ENCODE measurements around the gene ZNF555.

GRCh38 chr19:2896694-2897093 lies 55.4 kb downstream of the ZNF555 start:
- TF ChIP-seq, protein P1, sequence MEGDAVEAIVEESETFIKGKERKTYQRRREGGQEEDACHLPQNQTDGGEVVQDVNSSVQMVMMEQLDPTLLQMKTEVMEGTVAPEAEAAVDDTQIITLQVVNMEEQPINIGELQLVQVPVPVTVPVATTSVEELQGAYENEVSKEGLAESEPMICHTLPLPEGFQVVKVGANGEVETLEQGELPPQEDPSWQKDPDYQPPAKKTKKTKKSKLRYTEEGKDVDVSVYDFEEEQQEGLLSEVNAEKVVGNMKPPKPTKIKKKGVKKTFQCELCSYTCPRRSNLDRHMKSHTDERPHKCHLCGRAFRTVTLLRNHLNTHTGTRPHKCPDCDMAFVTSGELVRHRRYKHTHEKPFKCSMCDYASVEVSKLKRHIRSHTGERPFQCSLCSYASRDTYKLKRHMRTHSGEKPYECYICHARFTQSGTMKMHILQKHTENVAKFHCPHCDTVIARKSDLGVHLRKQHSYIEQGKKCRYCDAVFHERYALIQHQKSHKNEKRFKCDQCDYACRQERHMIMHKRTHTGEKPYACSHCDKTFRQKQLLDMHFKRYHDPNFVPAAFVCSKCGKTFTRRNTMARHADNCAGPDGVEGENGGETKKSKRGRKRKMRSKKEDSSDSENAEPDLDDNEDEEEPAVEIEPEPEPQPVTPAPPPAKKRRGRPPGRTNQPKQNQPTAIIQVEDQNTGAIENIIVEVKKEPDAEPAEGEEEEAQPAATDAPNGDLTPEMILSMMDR (IDR thresholded peaks at IDR 0.05): no peak
- TF ChIP-seq POLR2A (IDR thresholded peaks at IDR 0.05): no peak
